ENCODE results near the gene MELTF.

GRCh38 chr3:197006446-197006845, 23.2 kb downstream of the MELTF start:
- TF ChIP-seq TEAD2 (tag; IDR thresholded peaks at IDR 0.05) (no peak), ZBTB1 (CRISPR knock-in tag; IDR thresholded peaks at IDR 0.05; ENCODE audit: borderline replicate concordance, low read depth) (no peak), PREB (CRISPR knock-in tag; IDR thresholded peaks at IDR 0.05) (no peak), SIN3B (IDR thresholded peaks at IDR 0.05; ENCODE audit: low read depth) (no peak)

All from K562 (cell line).